ENCODE results near the gene DYNC1LI2.
"Not testable (repeated sequence)": the region's sequence is repeated elsewhere in the genome, so short reads cannot be mapped to it uniquely, and the experiment has no call there.

Gene DYNC1LI2

DNA sequence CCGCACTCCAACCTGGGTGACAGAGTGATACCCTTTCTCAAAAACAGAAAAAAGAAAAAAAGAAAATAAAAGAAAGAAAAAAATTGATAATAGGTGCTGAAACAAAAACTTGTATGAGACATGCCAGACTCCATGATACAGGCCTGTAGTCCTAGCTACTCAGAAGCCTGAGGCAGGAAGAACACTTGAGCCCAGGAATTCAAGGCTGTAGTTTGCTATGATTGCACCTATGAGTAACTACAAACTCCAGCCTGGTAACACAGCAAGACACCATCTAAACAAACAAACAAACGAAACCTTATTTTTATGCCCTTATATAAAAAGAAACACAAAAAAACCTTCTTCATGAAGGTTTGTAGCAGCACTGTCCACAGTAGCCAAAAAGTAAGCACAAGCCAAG is 49.9 kb downstream of the DYNC1LI2 start:
- Histone ChIP-seq H3K4me3 (no peak overlapping the region), H3K27ac (no peak overlapping the region)

DNA sequence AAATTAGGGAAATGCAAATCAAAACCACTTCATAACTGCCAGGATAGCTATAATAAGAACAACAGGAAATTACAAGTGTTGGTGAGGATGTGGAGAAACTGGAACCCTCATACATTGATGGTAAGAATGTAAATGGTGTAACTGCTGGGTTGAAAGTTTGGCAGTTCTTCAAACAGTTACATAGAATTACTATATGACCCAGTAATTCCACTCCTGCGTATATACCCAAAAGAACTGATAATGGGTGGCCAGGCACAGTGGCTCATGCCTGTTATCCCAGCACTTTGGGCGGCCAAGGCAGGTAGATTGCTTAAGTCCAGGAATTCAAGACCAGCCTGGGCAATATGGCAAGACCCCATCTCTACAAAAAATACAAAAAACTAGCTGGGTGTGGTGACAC is 50.4 kb downstream of the DYNC1LI2 start:
- Histone ChIP-seq H3K27ac (no peak overlapping the region), H3K4me3 (no peak overlapping the region)

DNA sequence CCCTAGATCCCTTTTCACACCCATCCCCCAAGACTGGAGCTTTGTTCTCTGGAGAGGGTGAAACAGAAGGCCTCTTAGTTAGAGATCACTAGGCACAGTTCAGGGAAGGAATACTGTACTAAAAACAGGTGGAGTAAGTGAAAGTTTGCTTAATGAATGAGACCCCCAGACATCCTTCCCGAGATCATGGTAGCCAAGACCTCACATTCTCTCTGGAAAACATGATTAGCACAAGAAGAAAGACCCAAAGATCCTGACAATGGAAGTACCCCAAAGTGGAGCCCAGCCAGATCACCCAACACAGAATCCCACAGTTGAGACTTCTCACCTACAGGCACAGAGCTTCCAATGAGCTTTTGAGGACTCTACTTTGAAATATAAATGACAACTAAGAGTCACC is 51.5 kb downstream of the DYNC1LI2 start:
- Histone ChIP-seq H3K4me3 (no peak overlapping the region), H3K27ac (no peak overlapping the region)

GRCh38 chr16:66698046-66698445 is 53.4 kb downstream of the DYNC1LI2 start:
- H3K27ac ChIP-seq = no peak overlapping the region
- H3K4me3 ChIP-seq = no peak overlapping the region

DNA sequence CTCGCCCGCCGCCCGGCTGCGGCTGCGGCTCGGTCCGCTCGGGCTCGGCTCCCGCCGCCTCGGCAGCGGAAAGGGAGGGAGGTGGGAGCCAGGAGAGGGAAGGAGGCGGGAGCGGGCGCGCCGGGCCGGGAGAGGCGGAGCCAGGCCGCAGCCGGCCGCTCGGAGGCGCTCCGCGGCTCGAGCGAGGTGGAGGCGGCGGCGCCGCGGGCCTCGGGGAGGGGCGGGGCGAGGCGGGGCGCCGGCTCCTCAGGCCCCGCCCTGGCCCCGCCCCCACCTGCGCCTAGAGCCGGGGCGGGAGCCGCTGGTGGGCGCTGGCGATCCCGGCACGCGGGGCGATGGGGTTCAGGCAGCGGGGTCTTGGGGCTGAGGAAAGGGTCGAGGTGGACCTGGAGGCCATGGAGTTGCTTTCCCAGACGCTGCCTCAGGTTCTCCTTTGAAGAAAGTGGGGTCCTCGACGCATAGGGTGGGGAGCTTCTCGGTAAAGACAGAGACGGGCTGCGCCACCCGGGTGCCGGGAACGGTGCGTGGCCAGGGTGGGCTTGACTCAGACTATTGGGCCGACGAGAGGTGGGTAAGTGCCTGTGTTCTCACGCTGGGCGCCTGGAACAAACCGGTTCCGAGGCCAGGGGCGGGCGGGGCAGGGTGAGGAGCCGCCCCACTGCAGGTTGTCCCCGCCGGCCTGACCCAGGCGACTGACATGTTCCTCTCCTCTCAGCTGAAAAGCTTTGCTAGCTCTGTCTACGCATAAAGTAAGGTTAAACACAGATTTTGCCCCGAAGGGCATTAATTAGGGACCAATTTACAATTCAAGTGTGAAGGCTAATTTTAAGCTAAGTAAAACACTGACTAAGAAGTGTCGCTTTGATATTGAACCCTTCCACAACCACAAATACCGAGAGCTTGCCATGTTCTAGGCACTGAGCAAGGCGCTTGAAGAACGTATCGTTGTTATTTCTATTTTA is 54.5 kb downstream of the DYNC1LI2 start, which contains the start of gene CMTM4:
TSS of gene CMTM4 (minus strand) at position 75 of the 962 bp plus-strand sequence. CDS start 218 bp downstream, outside the sequence.
- H3K27ac ChIP-seq = peak within 1 kb of the TSS in 20 of 21 experiments; percentile 54 to 88 (median 75)
- H3K4me3 ChIP-seq = peak within 1 kb of the TSS; percentile 53 to 71 (median 64)

DNA sequence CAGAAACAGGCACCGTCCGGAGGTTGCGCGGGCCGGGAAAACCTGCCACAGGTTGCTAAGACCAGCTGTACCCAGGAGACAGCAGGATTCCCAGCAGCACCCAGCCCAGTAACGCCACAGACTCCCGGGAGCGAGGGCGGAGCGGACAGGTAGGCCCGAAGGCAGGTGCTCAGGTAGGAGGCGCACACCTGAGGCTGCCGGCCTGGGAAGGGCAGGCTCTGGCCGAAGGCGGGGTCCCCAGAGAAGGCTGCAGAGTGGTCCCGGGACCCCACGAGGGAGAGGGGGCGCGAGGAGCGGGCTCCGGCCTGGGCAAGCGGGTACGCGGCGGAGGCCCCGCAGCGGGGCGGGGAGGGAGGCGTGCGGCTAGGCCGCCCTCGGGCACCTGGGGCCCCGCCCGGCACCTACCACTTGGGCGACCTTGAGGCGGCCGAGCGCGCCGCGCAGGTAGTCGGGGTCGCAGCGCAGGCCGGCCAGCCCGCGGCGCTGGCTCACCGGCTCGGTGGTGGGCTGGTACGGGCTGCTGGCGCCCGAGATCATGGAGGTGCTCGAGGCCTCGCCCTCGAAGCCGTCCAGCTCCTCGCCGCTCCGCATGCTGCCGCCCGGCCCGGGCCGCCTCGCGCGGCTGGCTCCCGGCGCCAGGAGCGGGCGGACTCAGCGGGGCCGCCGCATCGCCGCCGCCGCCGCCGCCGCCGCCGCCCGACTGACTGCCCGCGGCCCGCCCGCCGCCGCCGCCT is 55.3 kb downstream of the DYNC1LI2 start:
- peak overlapping the region in 19 of 21 experiments; percentile 54 to 88 (median 71) for H3K27ac ChIP-seq
- peak overlapping the region; percentile 53 to 71 (median 64) for H3K4me3 ChIP-seq

DNA sequence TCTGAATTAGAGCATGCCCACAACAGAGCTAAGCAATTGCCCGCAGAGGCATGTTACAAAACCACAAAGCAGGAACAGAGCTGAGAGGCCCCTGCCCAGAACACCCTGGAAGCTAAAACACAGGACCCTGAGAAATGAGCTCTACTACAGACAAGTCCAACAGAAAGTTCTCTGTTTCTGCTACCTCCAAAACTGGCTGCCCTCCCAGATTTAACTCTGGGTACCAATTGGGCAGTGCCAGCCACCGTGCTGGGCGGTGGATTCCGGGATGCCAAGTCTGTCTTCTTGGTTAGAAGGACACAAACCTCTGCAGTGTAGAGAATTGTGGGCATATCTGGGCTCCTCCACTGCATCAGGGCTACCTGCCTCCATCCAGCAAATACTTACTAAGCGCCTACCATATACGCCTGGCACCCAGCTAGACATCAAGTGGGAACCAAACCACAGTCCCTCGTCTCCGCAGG is 55.9 kb downstream of the DYNC1LI2 start:
- Histone ChIP-seq H3K4me3 (peak overlapping the region; percentile 53 to 71 (median 64)), H3K27ac (peak overlapping the region in 15 of 21 experiments; percentile 54 to 88 (median 72))

- no peak overlapping the region for H3K27ac ChIP-seq
- H3K4me3 ChIP-seq = no peak overlapping the region
Observed at GRCh38 chr16:66693149-66693548, 58.3 kb downstream of the DYNC1LI2 start.

- Histone ChIP-seq H3K27ac (no peak overlapping the region), H3K4me3 (no peak overlapping the region)
Observed at GRCh38 chr16:66692341-66692740, 59.1 kb downstream of the DYNC1LI2 start.

- no peak overlapping the region for H3K27ac ChIP-seq
- no peak overlapping the region for H3K4me3 ChIP-seq
Observed at GRCh38 chr16:66691234-66691633, 60.2 kb downstream of the DYNC1LI2 start.

GRCh38 chr16:66690106-66690847 is 61.1 kb downstream of the DYNC1LI2 start:
- Histone ChIP-seq H3K4me3 (no peak overlapping the region), H3K27ac (no peak overlapping the region)

DNA sequence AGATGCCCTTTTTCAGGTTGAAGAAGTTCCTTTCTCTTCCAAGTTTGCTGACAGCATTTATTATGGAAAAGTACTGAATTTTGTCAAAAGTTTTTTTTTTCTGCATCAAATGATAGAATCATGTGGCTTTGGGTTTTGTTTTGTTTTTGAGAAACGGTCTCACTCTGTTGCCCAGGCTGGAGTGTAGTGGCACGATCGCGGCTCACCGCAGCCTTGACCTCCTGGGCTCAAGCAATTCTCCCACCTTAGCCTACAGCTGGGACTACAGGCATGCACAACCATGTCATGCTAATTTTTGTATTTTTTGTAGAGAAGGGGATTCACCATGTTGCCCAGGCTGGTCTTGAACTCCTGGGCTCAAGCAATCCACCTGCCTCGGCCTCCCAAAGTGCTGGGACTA is 62.1 kb downstream of the DYNC1LI2 start:
- no peak overlapping the region for H3K27ac ChIP-seq

DNA sequence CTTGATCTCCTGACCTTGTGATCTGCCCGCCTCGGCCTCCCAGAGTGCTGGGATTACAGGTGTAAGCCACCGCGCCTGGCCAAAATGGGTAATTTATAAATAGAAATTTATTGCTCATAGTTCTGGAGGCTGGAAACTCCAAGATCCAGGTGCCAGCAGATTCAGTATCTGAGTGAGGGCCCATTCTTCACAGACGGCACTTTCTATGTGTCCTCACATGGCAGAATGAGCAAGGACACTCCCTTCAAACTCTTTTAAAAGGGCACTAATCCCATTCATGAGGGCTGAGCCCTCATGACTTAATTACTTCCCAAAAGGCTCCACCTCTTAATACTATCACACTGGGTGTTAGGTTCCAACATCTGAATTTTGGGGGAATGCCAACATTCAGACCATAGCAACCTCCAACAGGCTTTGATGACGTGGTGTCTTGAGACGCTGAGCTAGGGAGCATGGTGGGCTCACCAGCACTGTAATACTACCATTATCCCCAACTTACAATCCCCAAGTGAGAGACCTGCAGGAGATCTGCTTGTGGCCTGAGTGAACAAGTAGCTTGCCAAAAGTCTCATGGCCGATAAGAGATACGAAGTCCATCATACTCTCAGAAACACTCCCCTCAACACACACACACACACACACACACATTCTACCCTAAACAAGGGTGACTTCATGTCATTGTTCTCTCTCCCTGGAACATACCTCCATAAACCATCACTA is 63.3 kb downstream of the DYNC1LI2 start:
- Histone ChIP-seq H3K4me3 (no peak overlapping the region), H3K27ac (no peak overlapping the region)

More for the DNA sequence above, 62.1 kb downstream of the DYNC1LI2 start:
- no peak overlapping the region for H3K4me3 ChIP-seq

- not testable (repeated sequence) for H3K27ac ChIP-seq, H3K4me3 ChIP-seq
Observed at GRCh38 chr16:66685501-66686115, 65.8 kb downstream of the DYNC1LI2 start.

GRCh38 chr16:66682271-66682670 is 69.1 kb downstream of the DYNC1LI2 start:
- Histone ChIP-seq H3K4me3 (no peak overlapping the region), H3K27ac (peak overlapping the region in 2 of 21 experiments; percentile 23 to 77)

GRCh38 chr16:66681676-66682075 is 69.7 kb downstream of the DYNC1LI2 start:
- H3K27ac ChIP-seq = peak overlapping the region in 3 of 21 experiments; percentile 23 to 77 (median 23)
- no peak overlapping the region for H3K4me3 ChIP-seq

DNA sequence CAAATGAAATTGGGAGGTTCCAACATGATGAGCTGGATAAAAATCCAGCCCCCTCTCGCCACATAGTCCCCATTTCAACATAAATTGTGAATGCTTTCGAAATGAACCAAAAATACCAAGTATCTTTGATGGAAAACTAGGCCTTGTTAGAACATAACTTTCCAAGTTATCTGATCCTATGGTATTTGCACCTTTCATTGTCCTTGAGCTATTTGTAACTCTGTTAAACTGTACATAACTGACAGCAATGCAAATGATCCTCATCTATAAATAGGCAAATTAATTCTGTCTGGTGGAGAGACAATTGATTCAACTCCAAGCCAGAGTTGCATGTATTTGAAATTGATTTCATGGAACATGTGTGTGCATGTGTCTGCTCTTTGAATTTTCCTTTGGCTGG is 73.1 kb downstream of the DYNC1LI2 start:
- Histone ChIP-seq H3K4me3 (no peak overlapping the region), H3K27ac (peak overlapping the region in 2 of 21 experiments; percentile 14 to 56)

DNA sequence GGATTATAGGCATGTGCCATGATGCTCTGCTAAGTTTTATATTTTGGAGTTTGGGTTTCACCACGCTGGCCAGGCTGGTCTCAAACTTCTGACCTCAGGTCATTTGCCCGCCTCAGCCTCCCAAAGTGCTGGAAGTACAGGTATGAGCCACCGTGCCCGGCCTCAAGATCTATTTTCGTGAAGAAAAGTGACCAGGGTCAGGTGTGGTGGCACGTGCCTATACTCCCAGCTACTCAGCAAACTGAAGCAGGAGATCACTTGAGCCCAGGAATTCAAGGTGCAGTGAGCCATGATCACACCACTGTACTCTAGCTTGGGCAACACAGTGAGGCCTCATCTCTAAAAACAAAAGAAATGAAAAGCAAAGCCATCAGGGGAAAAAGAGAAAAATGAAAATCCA is 73.6 kb downstream of the DYNC1LI2 start:
- Histone ChIP-seq H3K27ac (peak overlapping the region in 2 of 21 experiments; percentile 14 to 56), H3K4me3 (no peak overlapping the region)

DNA sequence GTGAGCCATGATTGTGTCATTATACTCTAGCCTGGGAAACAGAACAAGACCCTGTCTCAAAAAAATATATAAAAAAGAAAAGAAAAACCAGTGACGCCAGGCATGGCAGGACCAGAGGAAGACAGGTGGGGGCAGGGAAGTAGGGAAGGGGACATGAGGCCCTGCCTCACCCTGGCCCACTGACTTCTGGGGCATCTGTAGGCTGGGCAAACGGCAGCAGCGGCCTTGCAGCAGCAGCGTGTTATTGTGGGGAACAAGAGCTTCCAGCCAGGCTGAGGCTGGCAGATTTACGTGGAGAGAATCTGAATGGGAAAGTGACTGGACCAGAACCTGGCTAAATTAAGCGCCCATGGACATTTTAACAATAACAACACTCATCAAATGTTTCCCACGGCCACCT is 74.2 kb downstream of the DYNC1LI2 start:
- H3K4me3 ChIP-seq = no peak overlapping the region
- H3K27ac ChIP-seq = no peak overlapping the region

All from skin epidermis (tissue), 12 donors.